Measurements from ENCODE around the gene DGKZ.

DGKZ gene

GRCh38 chr11:46345881-46346484 is 1.3 kb upstream of the DGKZ start:
- no peak for DNase-seq (ENCODE audit: low read depth, low spot score)

GRCh38 chr11:46347637-46348311 is 511 bp downstream of the DGKZ start:
- DNase-seq (ENCODE audit: low read depth, low spot score): no peak

DNA sequence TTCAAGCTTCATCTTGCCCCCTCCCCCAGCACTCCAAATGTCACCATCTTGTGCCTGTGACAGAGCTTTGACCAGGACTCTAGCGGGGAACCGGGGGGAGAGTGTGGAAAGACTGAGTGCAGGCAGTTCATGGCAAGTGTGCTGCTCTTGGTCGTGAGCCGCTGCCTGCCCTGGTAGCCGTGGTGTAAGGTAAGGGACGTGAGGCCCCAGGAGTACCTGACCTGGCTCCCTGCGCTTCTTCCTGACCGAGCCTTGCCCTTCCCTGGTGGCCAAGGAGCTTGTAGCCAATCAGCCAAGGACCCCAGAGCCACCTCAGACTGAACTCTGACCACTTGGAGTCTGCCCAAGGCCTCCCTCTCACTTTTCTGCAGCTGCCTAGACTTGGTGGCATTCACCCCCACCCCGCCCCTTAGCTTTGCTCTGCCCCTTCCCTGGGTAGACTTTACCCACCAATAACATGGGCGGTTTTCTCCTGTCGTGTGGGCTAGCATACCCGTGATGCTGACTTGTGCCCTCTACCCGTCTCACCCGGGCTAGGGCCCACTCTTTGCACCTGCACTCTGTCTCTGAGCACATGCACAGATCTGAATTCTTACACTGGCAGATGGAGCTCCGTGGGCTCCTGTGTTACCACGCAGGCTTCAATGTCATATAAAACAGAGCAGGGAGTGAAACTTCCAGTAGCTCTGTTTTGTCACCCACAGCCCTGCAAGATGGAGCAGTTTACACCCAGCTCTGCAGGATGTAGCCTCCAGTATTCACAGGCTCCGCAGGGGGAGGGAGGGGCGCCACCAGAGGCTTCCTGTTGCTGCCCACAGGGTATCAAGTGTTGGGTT is 1.5 kb downstream of the DGKZ start:
- no peak for DNase-seq (ENCODE audit: low read depth, low spot score)

DNA sequence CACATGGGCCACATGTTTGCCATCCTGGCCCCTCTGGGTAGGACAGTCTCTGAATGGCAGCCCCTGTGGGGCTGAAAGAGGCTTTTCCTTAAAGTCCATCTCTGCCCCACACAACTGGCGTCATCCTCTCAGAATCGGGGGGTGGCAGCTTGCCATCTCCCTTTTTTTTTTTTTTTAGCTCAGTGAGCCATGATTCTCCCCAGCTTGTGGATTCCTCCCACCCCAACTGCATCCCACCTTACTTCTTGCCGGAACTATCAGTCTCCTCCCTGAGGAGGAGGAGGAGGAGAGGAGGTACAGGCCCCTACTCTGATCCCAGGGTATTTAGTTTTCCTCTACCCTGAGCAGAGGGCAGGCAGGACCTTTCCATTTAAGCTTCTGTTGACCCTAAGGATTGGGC is 3.4 kb downstream of the DGKZ start:
- no peak for DNase-seq (ENCODE audit: low read depth, low spot score)

GRCh38 chr11:46351148-46351547 is 3.9 kb downstream of the DGKZ start:
- no peak for DNase-seq (ENCODE audit: low read depth, low spot score)

DNA sequence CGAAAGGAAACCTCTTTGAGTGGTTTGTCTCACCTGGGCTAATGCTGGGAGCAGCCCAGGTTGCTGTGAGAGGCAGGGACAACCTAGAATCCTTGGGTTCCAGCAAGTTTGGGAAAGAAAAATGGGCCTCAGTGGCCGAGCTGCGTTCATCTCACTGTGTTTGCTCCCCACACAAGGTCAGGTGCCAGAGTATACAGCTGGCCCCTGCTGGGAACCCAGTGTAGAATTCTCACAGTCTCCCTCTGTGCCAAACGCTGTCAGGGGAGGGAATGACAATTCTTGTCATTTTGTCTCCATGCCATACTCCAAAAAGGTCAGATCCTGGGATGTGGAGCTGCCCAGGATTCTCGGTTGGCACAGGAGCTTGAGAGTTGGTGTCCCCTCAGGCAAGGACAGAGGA is 4.3 kb downstream of the DGKZ start:
- no peak for DNase-seq (ENCODE audit: low read depth, low spot score)

- DNase-seq (ENCODE audit: low read depth, low spot score): no peak
Observed at GRCh38 chr11:46352063-46352841, 5.0 kb downstream of the DGKZ start.

DNA sequence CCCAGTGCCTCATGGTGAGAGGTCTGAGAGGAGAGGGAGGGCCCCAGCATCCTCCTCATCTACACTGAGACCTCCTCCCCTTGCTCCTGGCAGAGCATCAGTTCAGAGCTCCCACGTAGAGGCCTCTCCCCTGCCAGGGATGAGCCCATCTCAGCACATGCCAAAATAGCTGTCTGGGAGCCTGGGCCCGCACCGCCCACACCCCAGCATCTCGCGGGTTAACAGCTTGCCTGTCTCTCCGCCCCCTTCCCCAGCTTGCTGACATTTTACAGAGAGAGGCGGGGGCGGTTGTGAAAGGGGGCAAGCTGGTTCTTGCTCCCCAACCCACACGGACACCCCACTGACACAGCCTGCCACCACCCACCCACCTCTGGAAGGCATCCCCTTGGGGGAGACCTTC is 6.4 kb downstream of the DGKZ start:
- DNase-seq (ENCODE audit: low read depth, low spot score): no peak

DNA sequence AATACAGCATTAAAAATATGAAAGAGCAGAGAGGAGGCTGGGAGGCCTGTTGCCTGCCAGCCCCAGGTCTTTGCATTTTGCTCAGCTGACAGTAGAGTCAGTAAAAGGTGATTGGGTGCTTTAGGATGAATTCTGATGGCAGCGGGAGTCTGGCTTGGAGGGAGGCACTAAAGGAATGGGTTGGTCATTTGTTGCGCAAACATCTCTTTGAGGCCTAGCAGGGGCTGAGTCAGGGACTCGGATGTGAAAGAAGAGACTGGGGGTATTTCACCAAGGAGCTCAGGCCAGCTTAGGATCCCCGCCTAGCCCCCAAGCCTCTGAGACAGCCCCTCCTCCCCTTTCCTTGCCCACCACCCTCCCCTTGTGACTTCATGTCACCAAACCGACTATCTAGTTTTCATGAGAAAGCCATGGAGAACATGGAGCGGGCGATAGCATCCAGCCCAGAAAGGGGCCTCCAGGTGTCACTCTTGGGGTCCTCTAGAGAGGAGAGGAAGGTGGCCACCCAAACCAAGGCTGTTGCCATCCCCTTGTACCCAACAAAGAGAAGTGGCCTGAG is 9.7 kb downstream of the DGKZ start:
- no peak for DNase-seq (ENCODE audit: low read depth, low spot score)

GRCh38 chr11:46357483-46357936 is 10.2 kb downstream of the DGKZ start:
- DNase-seq (ENCODE audit: low read depth, low spot score): no peak

GRCh38 chr11:46359953-46360352 is 12.7 kb downstream of the DGKZ start:
- no peak for DNase-seq (ENCODE audit: low read depth, low spot score)

GRCh38 chr11:46360878-46361277 is 13.6 kb downstream of the DGKZ start:
- no peak for DNase-seq (ENCODE audit: low read depth, low spot score)

GRCh38 chr11:46361283-46362155 is 14.3 kb downstream of the DGKZ start:
- no peak for DNase-seq (ENCODE audit: low read depth, low spot score)

- no peak for DNase-seq (ENCODE audit: low read depth, low spot score)
Observed at GRCh38 chr11:46362156-46363030, 15.1 kb downstream of the DGKZ start.

DNA sequence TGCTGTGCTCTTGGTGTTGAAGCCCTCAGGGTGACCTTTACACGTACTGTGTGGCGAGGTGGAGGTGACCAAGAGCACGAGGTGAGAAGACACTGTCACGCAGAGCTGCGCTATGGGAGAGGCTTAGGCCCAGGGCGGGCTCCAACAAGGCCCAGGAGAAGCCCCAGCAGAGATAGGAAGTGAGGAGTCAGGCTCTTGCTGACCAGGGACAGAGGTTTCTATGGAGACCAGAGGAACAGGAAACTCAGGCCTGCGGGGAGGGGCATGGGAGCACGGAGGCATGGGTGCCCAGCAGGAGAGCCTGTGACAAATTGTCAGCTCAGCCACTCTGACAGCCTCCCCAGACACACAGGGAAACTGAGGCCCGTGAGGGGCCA is 15.8 kb downstream of the DGKZ start:
- DNase-seq (ENCODE audit: low read depth, low spot score): no peak

- DNase-seq (ENCODE audit: low read depth, low spot score): no peak
Observed at GRCh38 chr11:46363455-46364005, 16.3 kb downstream of the DGKZ start.

GRCh38 chr11:46364056-46364455 is 16.8 kb downstream of the DGKZ start:
- DNase-seq (ENCODE audit: low read depth, low spot score): no peak

- no peak for DNase-seq (ENCODE audit: low read depth, low spot score)
Observed at GRCh38 chr11:46364791-46365190, 17.5 kb downstream of the DGKZ start.

DNA sequence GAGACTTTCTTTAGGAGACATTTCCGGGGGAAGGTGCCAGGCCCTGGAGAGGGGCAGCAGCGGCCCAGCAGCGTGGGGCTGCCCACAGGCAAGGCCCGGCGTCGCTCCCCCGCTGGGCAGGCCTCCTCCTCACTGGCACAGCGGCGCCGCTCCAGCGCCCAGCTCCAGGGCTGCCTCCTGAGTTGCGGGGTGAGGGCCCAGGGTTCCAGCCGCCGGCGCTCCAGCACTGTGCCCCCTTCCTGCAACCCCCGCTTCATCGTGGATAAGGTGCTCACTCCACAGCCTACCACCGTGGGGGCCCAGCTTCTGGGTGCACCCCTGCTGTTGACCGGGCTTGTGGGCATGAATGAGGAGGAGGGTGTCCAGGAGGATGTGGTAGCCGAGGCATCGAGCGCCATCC is 19.0 kb downstream of the DGKZ start:
- DNase-seq (ENCODE audit: low read depth, low spot score): no peak

Data from smooth muscle cell of the brain vasculature (primary cell).